ENCODE data around the gene BCL2.

Gene BCL2

GRCh38 chr18:63104868-63105267 is 214.7 kb downstream of the BCL2 start:
- DNase-seq, result no peak

- DNase-seq, result no peak
Observed at GRCh38 chr18:63102941-63103744, 216.4 kb downstream of the BCL2 start.

GRCh38 chr18:63100630-63101055 is 218.9 kb downstream of the BCL2 start:
- DNase-seq, result no peak

- DNase-seq, result no peak
Observed at GRCh38 chr18:63099848-63100629, 219.5 kb downstream of the BCL2 start.

GRCh38 chr18:63099091-63099840 is 220.3 kb downstream of the BCL2 start:
- no peak for DNase-seq

- DNase-seq, result no peak
Observed at GRCh38 chr18:63098018-63098981, 221.3 kb downstream of the BCL2 start.

- no peak for DNase-seq
Observed at GRCh38 chr18:63097178-63097577, 222.4 kb downstream of the BCL2 start.

GRCh38 chr18:63096327-63096874 is 223.2 kb downstream of the BCL2 start:
- DNase-seq, result no peak

GRCh38 chr18:63095768-63096167 is 223.8 kb downstream of the BCL2 start:
- no peak for DNase-seq

GRCh38 chr18:63091671-63092364 is 227.8 kb downstream of the BCL2 start:
- DNase-seq, result no peak

GRCh38 chr18:63090334-63090733 is 229.2 kb downstream of the BCL2 start:
- no peak for DNase-seq

- no peak for DNase-seq
Observed at GRCh38 chr18:63089041-63089440, 230.5 kb downstream of the BCL2 start.

GRCh38 chr18:63088262-63088661 is 231.3 kb downstream of the BCL2 start:
- DNase-seq, result no peak

- DNase-seq, result no peak
Observed at GRCh38 chr18:63087421-63088230, 231.9 kb downstream of the BCL2 start.

GRCh38 chr18:63085611-63086010 is 234.0 kb downstream of the BCL2 start:
- DNase-seq, result no peak

GRCh38 chr18:63084219-63084618 is 235.3 kb downstream of the BCL2 start:
- no peak for DNase-seq

GRCh38 chr18:63083555-63083954 is 236.0 kb downstream of the BCL2 start:
- DNase-seq, result no peak

GRCh38 chr18:63083020-63083531 is 236.5 kb downstream of the BCL2 start:
- DNase-seq, result no peak

- no peak for DNase-seq
Observed at GRCh38 chr18:63082366-63083019, 237.1 kb downstream of the BCL2 start.

GRCh38 chr18:63079114-63079513 is 240.5 kb downstream of the BCL2 start:
- DNase-seq, result peak; percentile 84
